ENCODE measurements around the gene UGT1A6.

DNA sequence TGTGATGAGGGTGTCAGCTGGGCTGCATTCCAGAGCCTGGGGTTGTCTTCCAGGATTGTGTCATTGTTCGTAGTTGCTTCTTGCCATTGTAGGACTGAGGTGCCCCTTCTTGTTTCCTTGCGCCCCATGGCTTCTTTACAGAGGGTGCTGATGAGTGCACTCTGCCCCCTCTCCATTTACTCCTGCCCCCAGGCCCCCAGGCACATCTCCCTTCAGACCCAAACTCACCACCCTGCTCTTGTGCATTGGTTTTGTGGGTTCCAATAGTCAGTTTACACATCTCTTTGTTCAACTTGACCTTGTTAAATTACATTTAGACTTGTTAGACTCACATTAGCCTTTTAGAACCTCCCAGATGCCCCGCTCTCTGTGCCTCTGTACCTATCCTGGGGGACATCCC, 128.5 kb downstream of the UGT1A6 start:
- TF ChIP-seq, protein P1, sequence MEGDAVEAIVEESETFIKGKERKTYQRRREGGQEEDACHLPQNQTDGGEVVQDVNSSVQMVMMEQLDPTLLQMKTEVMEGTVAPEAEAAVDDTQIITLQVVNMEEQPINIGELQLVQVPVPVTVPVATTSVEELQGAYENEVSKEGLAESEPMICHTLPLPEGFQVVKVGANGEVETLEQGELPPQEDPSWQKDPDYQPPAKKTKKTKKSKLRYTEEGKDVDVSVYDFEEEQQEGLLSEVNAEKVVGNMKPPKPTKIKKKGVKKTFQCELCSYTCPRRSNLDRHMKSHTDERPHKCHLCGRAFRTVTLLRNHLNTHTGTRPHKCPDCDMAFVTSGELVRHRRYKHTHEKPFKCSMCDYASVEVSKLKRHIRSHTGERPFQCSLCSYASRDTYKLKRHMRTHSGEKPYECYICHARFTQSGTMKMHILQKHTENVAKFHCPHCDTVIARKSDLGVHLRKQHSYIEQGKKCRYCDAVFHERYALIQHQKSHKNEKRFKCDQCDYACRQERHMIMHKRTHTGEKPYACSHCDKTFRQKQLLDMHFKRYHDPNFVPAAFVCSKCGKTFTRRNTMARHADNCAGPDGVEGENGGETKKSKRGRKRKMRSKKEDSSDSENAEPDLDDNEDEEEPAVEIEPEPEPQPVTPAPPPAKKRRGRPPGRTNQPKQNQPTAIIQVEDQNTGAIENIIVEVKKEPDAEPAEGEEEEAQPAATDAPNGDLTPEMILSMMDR (IDR thresholded peaks at IDR 0.05; ENCODE audit: low read depth, low read length), result no peak
- TF ChIP-seq EZH2phosphoT487 (IDR thresholded peaks at IDR 0.05; ENCODE audit: low read depth), result no peak
